Stimulated activated CD8-positive, alpha-beta memory T cell treated with anti-CD3 and anti-CD28 coated beads, Interleukin-4, amount 100 ng/mL, for 4 hours (primary cell): ENCODE results near the gene RASSF10.
A peak's percentile ranks its signal among the peaks of the same experiment; 100 is the strongest.

Experiments
- DNase-seq, 2 donors: peaks; one replicate each; pipeline ENCODE4 v3.0.0-alpha.2; 2020; ENCODE audit warnings: low read depth in 2 of 2, low spot score in 1 of 2

The RASSF10 gene

GRCh38 chr11:13008625-13009475 lies at the start of gene RASSF10:
RASSF10 (plus strand) TSS chr11:13009316; CDS start chr11:13009577, 261 bp downstream.
- no peak for DNase-seq

- no peak for DNase-seq
Observed at GRCh38 chr11:12961615-12962014, 47.5 kb upstream of the RASSF10 start.

GRCh38 chr11:12962306-12962705 lies 46.8 kb upstream of the RASSF10 start:
- DNase-seq: no peak

- DNase-seq: no peak
Observed at GRCh38 chr11:12963051-12963450, 46.1 kb upstream of the RASSF10 start.

- peak in 1 of 2 donors; percentile 21 for DNase-seq
Observed at GRCh38 chr11:12963792-12964536, 45.2 kb upstream of the RASSF10 start.

DNA sequence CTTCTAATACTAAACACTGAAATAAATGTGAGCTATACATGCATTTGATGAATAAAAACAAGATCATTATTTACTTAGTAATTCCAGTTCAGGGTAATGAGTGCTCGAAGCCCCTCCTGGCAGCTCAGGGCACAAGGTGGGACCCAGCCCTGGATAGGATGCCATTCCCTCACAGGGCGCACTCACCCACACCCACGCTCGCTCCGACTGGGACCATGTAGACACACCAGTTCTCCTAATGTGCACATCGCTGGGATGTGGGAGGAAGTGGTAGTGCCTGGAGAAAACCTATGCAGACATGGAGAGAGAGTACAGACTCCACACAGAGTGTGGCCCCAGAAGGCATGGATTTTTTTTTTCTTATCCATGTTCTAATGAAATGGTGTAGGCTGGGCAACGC lies 44.5 kb upstream of the RASSF10 start:
- DNase-seq: no peak

DNA sequence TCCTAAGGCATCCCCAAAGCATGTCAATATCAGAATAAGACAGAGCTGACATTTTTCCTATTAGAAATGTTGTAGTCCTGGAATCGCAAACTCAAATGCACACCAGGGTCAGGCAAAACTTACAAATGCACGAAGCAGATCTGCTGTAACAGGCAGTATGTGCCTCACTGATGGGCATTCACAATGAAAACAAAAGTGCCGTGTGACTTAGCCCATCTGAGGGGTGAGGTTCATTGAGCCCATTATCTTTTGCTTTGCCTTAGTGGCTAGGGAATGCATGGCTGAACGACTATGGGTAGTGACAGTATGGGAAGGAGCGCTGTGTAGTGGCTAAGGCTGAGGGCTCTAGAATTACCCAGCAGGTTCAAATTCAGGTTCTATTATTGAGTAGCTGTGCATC lies 43.1 kb upstream of the RASSF10 start:
- no peak for DNase-seq

DNA sequence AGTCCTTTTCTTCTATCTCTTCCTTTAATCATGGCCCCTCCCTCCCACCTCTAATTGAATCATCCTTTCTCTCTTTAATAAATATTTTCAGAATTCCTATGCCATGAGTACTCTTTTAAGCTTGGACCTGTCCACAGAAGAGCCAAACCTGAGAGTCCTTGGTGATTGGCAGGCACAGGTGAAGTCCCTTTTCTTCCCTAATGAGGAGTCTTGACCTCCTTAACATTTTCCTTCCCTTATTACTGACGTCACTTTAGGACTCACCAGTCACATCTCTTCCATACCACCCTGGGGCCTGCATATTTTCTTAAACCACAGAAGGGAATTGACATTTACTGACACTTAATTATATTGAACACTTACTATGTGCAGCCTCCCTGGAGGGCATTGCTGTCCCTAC lies 41.0 kb upstream of the RASSF10 start:
- no peak for DNase-seq

GRCh38 chr11:12968826-12969225 lies 40.3 kb upstream of the RASSF10 start:
- no peak for DNase-seq

GRCh38 chr11:12971955-12972354 lies 37.2 kb upstream of the RASSF10 start:
- DNase-seq: no peak

GRCh38 chr11:12973528-12974181 lies 35.5 kb upstream of the RASSF10 start:
- DNase-seq: no peak

GRCh38 chr11:12975195-12975594 lies 33.9 kb upstream of the RASSF10 start:
- DNase-seq: no peak

- no peak for DNase-seq
Observed at GRCh38 chr11:12979928-12980689, 29.0 kb upstream of the RASSF10 start.

- DNase-seq: no peak
Observed at GRCh38 chr11:12981676-12982522, 27.2 kb upstream of the RASSF10 start.

- no peak for DNase-seq
Observed at GRCh38 chr11:12983336-12983735, 25.8 kb upstream of the RASSF10 start.

- no peak for DNase-seq
Observed at GRCh38 chr11:12986194-12986898, 22.8 kb upstream of the RASSF10 start.

DNA sequence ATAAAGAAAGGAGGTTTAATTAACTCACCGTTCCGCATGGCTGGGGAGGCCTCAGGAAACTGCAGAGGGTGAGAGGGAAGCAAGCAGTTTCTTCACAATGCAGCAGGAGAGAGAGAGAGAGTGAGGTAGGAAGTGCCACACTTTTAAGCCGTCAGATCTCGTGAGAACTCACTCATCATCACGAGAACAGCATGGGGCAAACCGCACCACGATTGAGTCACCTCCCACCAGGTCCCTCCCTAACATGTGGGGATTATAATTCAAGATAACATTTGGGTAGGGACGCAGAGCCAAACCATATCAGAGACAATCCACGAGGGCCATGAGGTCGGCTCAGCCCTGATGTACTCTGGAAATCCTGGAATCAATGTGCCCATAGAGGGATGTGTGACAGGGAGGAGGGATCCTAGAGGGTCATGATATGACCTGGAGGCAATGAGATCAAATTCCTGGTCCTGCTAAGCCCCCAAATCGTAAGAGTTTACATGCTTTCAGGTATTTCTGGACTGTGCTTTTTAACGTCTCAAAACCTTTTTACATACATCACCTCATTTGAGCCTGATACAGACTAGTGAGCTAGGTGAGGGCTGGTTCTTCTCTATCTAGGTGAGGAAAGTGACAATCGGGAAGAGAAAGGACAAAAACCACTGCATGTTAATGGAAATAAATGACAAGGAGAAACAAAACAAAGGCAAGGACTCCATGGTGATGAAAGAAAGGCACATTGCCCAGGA lies 19.5 kb upstream of the RASSF10 start:
- no peak for DNase-seq

GRCh38 chr11:12990162-12990480 lies 19.0 kb upstream of the RASSF10 start:
- no peak for DNase-seq

- DNase-seq: no peak
Observed at GRCh38 chr11:12991426-12991825, 17.7 kb upstream of the RASSF10 start.
